ENCODE results near the gene CCND1. TPM values are rescaled to one million over a fixed set of nuclear protein-coding genes. Genes with fewer than 3 reads are reported as not detected.
A peak's percentile ranks its signal among the peaks of the same experiment; 100 is the strongest.

The CCND1 gene
- polyA plus RNA-seq, 1 experiment: 307 TPM

DNA sequence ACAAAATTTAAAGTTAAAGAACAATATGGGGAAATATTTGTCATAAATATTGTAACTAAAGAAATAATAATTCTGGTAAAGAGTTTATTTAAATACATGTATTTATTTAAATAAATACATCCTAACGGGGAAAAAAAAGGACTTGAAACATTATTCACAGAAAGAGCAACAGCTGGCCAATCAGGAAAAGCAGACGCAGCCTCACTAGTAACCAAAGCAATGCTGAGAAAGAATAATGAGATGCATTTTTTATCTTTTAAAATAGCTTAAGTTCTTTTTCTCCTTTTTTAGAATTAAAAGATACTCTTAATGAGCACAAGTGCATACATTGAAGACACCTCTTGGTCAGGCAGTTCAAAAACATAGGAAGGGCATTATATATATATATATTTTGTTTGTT lies 36.8 kb downstream of the CCND1 start:
- H3K27me3 ChIP-seq (ENCODE audit: control insufficient read depth, insufficient read depth, low read length): no peaks in the 10 kb centered on the region
- TF ChIP-seq, protein P1, sequence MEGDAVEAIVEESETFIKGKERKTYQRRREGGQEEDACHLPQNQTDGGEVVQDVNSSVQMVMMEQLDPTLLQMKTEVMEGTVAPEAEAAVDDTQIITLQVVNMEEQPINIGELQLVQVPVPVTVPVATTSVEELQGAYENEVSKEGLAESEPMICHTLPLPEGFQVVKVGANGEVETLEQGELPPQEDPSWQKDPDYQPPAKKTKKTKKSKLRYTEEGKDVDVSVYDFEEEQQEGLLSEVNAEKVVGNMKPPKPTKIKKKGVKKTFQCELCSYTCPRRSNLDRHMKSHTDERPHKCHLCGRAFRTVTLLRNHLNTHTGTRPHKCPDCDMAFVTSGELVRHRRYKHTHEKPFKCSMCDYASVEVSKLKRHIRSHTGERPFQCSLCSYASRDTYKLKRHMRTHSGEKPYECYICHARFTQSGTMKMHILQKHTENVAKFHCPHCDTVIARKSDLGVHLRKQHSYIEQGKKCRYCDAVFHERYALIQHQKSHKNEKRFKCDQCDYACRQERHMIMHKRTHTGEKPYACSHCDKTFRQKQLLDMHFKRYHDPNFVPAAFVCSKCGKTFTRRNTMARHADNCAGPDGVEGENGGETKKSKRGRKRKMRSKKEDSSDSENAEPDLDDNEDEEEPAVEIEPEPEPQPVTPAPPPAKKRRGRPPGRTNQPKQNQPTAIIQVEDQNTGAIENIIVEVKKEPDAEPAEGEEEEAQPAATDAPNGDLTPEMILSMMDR (IDR thresholded peaks at IDR 0.05; ENCODE audit: insufficient read depth, low read depth, low read length): no peak
- H3K4me3 ChIP-seq (ENCODE audit: low read depth, low read length): no peak overlapping the region
- POLR2A ChIA-PET: no interaction called here
- DNase-seq (ENCODE audit: low read depth): no peak
- CTCF ChIA-PET: interaction anchor here (1.6 to 3.3 kb wide), 3 partner anchors 211 to 577 kb away, joined by 3 to 12 read pairs (median 5); no protein-coding TSS in a partner anchor
- H3K36me3 ChIP-seq (ENCODE audit: control insufficient read depth, insufficient read depth, low read length): no peaks in the 10 kb centered on the region

DNA sequence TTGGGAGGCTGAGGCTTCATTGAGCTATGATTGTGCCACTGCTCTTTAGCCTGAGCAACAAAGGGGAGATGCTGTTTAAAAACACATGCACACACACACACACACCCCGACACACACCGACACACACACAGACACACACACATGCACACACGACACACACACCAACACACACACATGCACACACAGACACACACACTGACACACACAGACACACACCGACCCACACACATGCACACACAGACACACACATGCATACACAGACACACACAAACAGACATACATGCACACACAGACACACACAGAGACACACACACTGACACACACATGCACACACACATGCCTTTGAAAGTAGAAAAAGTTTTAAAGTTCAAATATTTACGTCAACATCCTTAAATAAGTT lies 39.7 kb downstream of the CCND1 start:
- ChIA-PET POLR2A (no interaction called here), CTCF (interaction anchor here (3.3 kb wide), 1 partner anchor 580 kb away, joined by 12 read pairs; no protein-coding TSS in a partner anchor)
- Histone ChIP-seq H3K27me3 (ENCODE audit: control insufficient read depth, insufficient read depth, low read length) (no peaks in the 10 kb centered on the region), H3K4me3 (ENCODE audit: low read depth, low read length) (no peak overlapping the region), H3K36me3 (ENCODE audit: control insufficient read depth, insufficient read depth, low read length) (no peaks in the 10 kb centered on the region)
- no peak for DNase-seq (ENCODE audit: low read depth)
- TF ChIP-seq, protein P1 (IDR thresholded peaks at IDR 0.05; ENCODE audit: insufficient read depth, low read depth, low read length): no peak

DNA sequence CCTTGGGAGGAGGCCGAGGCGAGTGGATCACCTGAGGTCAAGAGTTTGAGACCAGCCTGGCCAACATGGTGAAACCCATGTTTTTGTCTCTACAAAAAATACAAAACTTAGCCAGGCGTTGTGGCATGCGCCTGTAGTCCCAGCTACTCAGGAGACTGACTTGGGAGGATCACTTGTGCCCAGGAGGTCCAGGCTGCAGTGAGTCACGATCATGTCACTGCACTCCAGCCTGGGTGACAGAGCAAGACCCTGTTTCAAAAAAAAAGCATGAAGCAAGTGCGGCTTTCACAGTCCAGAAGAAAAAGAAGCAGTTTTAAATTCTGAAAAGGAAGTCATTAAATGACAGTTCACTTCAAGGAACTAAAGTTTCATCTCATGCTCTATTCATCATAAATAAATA lies 41.3 kb downstream of the CCND1 start:
- DNase-seq (ENCODE audit: low read depth): no peak
- Histone ChIP-seq H3K4me3 (ENCODE audit: low read depth, low read length) (no peak overlapping the region), H3K36me3 (ENCODE audit: control insufficient read depth, insufficient read depth, low read length) (no peaks in the 10 kb centered on the region), H3K27me3 (ENCODE audit: control insufficient read depth, insufficient read depth, low read length) (no peaks in the 10 kb centered on the region)
- CTCF ChIA-PET: interaction anchor here (0.6 kb wide), 1 partner anchor 13 kb away, joined by 3 read pairs; no protein-coding TSS in a partner anchor
- TF ChIP-seq, protein P1 (IDR thresholded peaks at IDR 0.05; ENCODE audit: insufficient read depth, low read depth, low read length): no peak
- POLR2A ChIA-PET: no interaction called here

GRCh38 chr11:69682681-69683326 lies 41.8 kb downstream of the CCND1 start:
- POLR2A ChIA-PET: no interaction called here
- H3K4me3 ChIP-seq (ENCODE audit: low read depth, low read length): no peak overlapping the region
- H3K36me3 ChIP-seq (ENCODE audit: control insufficient read depth, insufficient read depth, low read length): no peaks in the 10 kb centered on the region
- CTCF ChIA-PET: interaction anchor here (0.6 to 4.1 kb wide), 4 partner anchors 14 to 577 kb away, joined by 3 to 15 read pairs (median 4); no protein-coding TSS in a partner anchor
- no peaks in the 10 kb centered on the region for H3K27me3 ChIP-seq (ENCODE audit: control insufficient read depth, insufficient read depth, low read length)
- TF ChIP-seq, protein P1 (IDR thresholded peaks at IDR 0.05; ENCODE audit: insufficient read depth, low read depth, low read length): no peak
- DNase-seq (ENCODE audit: low read depth): no peak

DNA sequence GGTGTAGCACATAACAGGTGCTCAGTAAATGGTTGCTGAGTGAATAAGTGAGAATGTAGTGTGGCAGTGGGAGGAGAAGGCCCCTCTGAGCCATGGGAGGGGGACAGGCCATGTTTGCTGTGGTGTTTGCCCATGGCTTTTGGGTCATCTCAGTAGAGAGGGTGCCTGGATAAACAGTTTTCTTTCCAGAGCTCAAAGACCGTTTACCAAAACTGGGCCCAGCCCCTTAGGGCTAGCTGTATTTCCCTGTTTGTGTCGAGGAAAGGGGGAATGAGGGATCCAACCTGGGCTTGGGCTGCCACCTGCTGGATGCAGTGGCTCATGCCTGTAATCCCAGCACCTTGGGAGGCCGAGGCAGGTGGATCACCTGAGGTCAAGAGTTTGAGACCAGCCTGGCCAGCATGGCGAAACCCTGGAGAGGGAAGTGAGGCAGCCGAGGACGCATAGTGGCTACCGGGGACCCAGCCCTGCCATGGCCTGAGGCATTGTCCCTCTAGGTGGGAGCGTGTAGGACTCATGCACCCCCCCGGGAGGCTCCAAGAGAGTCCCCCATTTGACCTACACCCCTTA lies 42.9 kb downstream of the CCND1 start:
- no peak for DNase-seq (ENCODE audit: low read depth)
- CTCF ChIA-PET: interaction anchor here (0.9 to 4.7 kb wide), 7 partner anchors 45 to 584 kb away, joined by 3 to 29 read pairs (median 4); no protein-coding TSS in a partner anchor
- POLR2A ChIA-PET: interaction anchor here (0.6 kb wide), 1 partner anchor 12 kb away, joined by 5 read pairs; no protein-coding TSS in a partner anchor

More for the DNA sequence above, 42.9 kb downstream of the CCND1 start:
- Histone ChIP-seq H3K27me3 (ENCODE audit: control insufficient read depth, insufficient read depth, low read length) (no peaks in the 10 kb centered on the region), H3K36me3 (ENCODE audit: control insufficient read depth, insufficient read depth, low read length) (no peaks in the 10 kb centered on the region), H3K4me3 (ENCODE audit: low read depth, low read length) (no peak overlapping the region)
- TF ChIP-seq, protein P1 (IDR thresholded peaks at IDR 0.05; ENCODE audit: insufficient read depth, low read depth, low read length): peak; percentile 40
